Activated CD4-positive, alpha-beta memory T cell treated with anti-CD3 and anti-CD28 coated beads, Interleukin-2, amount 10 ng/mL, durations not matched to agents 7 days and 5 days (primary cell): ENCODE data around the gene TCEA2. TPM values are rescaled to one million over a fixed set of nuclear protein-coding genes. Genes with fewer than 3 reads are reported as not detected.
A peak's percentile ranks its signal among the peaks of the same experiment; 100 is the strongest.

Source experiments
- CTCF ChIA-PET: fragments of 350-600 bp; sonication (Branson Sonifier 250); formaldehyde crosslinking; loops from one replicate; lab custom pipeline; 2021; ENCODE audit warnings: antibody characterized with exemption, inconsistent platforms; lab: Charles Lee
- POLR2A ChIA-PET: fragments of 350-600 bp; sonication (Branson Sonifier 250); formaldehyde crosslinking; loops from one replicate; lab custom pipeline; 2021; ENCODE audit warnings: antibody characterized with exemption; lab: Charles Lee
- DNase-seq: peaks from one replicate; pipeline ENCODE4 v3.0.0-alpha.2; 2020
- H3K27ac Mint-ChIP-seq: one replicate; pipeline ENCODE4 v1.8.0; 2021; ENCODE audit warnings: mild to moderate bottlenecking, mixed read lengths
- H3K27me3 Mint-ChIP-seq: one replicate; pipeline ENCODE4 v1.8.0; 2021; ENCODE audit warnings: mixed read lengths
- H3K36me3 Mint-ChIP-seq: one replicate; pipeline ENCODE4 v1.8.0; 2021; ENCODE audit warnings: low read depth, mixed read lengths
- H3K4me1 Mint-ChIP-seq: one replicate; pipeline ENCODE4 v1.8.0; 2021; ENCODE audit warnings: mixed read lengths
- H3K4me3 Mint-ChIP-seq: one replicate; pipeline ENCODE4 v1.8.0; 2021; ENCODE audit warnings: mild to moderate bottlenecking, mixed read lengths
- H3K9me3 Mint-ChIP-seq: one replicate; pipeline ENCODE4 v1.8.0; 2021; ENCODE audit warnings: mixed read lengths
- total RNA-seq, 2 experiments: library from RNA; stranded (reverse); gene quantifications; one replicate each; pipeline ENCODE4 v1.2.3, GENCODE V29; 2021

The TCEA2 gene
- total RNA-seq, 2 experiments from 2014 or later, result 66.3 to 74.1 TPM

DNA sequence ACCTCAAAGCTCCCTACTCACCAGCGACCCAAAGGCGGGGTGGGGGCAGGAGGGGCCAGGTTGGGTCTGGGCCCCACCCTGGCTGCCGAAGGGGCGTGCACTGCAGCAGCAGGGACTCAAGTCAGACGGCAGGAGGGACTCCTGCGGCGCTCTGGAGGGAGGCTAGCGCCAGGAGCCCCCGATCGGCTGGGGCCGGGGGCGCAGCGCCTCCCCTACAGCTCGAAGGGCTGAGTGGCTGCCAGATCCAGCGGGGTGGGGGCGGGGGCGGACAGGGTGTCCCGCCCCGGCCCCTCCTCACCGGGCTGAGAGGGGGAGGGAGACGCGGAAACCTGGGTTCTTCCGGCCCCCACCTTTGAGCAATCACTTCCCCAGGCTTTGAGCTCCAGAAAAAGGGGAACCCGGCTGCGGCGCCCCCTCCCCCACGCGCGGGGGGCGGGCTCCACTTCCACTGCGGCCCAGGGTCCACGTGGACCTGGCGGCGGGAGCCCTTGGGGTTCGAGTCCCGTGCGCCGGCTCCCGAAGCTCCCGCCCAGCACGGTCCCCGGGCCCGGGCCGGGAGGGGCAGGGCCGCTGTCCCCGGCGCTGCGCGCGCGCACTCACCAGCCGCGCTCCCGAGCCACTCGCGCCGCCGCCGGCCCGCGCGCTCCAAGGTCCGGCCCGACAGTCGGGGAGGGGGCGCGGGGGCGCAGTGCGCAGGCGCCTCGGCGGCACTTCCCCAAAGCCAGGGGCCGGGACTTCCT, 16.4 kb downstream of the TCEA2 start, which contains the start of gene RGS19:
RGS19 (minus strand) TSS at position 246 of the 740 bp plus-strand sequence. CDS start 2,632 bp downstream, outside the sequence.
- ChIA-PET CTCF (interaction anchor here (1.0 to 2.6 kb wide), 9 partner anchors 13 to 99 kb away, joined by 3 to 19 read pairs (median 3); partner anchors contain the start of genes PRPF6, SAMD10 and TCEA2), POLR2A (interaction anchor here (1.0 to 5.9 kb wide), 7 partner anchors 10 to 453 kb away, joined by 3 to 74 read pairs (median 10); partner anchors contain the start of genes GMEB2, PRPF6, SAMD10 and TCEA2)
- DNase-seq, result peak; percentile 81
- Mint-ChIP-seq H3K4me1 (peaks cover 54% of the 10 kb centered on the region), H3K9me3 (no peaks in the 10 kb centered on the region), H3K27me3 (peaks cover 19% of the 10 kb centered on the region), H3K4me3 (peak within 1 kb of the TSS; percentile 93), H3K36me3 (peaks cover 40% of the 10 kb centered on the region), H3K27ac (peak within 1 kb of the TSS; percentile 92)

DNA sequence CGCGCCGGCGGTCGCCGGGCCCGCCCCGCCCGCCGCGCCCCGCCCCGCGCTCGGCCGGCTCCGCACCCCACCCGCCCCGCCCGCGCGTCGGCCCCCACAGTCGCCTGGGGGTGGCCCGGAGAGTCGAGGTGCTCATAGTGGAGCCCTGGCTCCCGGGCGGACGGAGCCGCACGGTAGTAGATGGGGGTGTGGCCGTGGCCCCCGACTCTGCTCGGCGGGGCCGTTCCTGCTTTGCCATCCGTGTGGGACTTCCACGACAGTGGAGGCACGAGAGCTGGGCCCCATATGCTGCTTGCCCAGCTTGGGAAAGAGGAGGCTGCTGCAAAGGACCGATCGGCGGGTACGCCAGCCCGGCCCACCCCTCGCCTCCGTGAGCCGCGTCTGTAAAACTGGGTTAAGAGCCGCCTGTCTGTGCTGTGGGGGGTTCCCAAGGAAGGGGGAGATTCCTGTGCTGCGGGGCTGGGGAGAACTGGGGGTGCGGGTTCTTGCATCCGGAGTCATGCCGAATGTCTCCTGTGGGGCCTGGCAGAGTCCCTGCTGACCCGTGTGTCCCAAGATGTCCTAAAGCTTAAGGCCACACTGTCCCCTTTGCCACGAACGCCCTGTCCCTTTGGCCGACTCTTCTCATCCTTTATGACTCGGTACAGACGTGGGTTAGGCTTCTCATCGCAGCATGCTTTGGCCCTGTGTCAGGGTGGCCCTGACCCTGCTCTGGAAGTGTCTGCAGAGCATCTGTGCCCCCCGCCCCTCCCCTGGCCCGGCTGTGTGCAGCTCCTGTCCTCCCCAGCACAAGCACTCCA, 17.2 kb downstream of the TCEA2 start, which contains the start of gene OPRL1:
OPRL1 (plus strand) TSS at position 70 of the 800 bp plus-strand sequence. CDS start 12,639 bp downstream, outside the sequence.
- peaks cover 54% of the 10 kb centered on the region for H3K4me1 Mint-ChIP-seq
- CTCF ChIA-PET, result interaction anchor here (1.1 to 2.6 kb wide), 6 partner anchors 17 to 100 kb away, joined by 3 to 19 read pairs (median 4); partner anchors contain the start of genes PRPF6, SAMD10 and TCEA2
- peaks cover 25% of the 10 kb centered on the region for H3K27me3 Mint-ChIP-seq

DNA sequence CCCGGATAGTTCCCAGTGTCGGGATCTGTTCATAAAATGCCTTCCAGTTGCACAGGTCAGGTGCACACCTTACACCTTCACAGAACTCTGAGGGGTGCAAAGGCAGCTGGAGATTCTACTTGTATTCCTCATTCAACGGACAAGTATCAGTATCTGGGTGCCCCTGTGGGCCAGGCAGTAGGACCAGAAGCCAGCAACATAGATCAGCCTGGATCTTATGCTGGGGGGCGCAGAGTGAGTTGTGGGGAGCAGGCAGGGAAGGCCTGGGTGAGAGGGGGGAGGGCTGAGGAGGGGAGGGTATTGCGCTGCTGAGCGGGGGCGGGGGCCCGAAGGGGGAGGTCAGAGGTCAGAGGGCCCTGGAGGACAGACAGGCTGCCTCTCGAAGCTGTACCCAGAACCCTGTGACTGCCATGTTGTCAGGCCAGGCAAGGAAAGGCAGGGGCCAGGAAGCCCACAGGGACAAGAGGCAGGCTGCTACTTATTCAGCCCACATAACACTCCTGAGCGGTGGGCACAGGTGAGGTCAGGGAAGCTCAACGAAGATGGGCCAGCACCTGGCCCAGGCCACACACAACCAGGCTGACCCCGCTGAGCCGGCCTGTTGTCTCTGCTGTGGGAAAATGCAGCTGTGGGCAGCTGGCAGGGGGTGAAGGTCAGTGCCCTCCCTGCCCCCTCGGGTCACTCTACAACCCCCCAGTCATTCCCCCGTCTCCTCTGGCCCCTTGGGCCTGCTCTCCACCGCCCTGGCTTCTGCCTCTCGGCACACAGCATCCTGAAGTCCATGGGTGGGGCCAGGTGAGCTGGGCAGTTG, 18.0 kb downstream of the TCEA2 start:
- H3K36me3 Mint-ChIP-seq, result peaks cover 25% of the 10 kb centered on the region
- H3K27me3 Mint-ChIP-seq, result peaks cover 33% of the 10 kb centered on the region
- peaks cover 46% of the 10 kb centered on the region for H3K4me1 Mint-ChIP-seq
- peak overlapping the region; percentile 28 for H3K27ac Mint-ChIP-seq
- ChIA-PET CTCF (no interaction called here), POLR2A (interaction anchor here (0.9 to 2.1 kb wide), 4 partner anchors 12 to 560 kb away, joined by 3 to 11 read pairs (median 6); partner anchors contain the start of genes PRPF6, SAMD10 and TPD52L2)
- no peaks in the 10 kb centered on the region for H3K9me3 Mint-ChIP-seq
- DNase-seq, result no peak
- H3K4me3 Mint-ChIP-seq, result peak overlapping the region; percentile 66

More for the DNA sequence above, 17.2 kb downstream of the TCEA2 start, which contains the start of gene OPRL1:
- H3K36me3 Mint-ChIP-seq, result peaks cover 33% of the 10 kb centered on the region
- peak within 1 kb of the TSS; percentile 92 for H3K27ac Mint-ChIP-seq
- no peaks in the 10 kb centered on the region for H3K9me3 Mint-ChIP-seq
- H3K4me3 Mint-ChIP-seq, result peak within 1 kb of the TSS; percentile 93
- POLR2A ChIA-PET, result interaction anchor here (1.0 to 5.9 kb wide), 6 partner anchors 11 to 453 kb away, joined by 3 to 74 read pairs (median 10); partner anchors contain the start of genes GMEB2, PRPF6 and SAMD10
- DNase-seq, result no peak

DNA sequence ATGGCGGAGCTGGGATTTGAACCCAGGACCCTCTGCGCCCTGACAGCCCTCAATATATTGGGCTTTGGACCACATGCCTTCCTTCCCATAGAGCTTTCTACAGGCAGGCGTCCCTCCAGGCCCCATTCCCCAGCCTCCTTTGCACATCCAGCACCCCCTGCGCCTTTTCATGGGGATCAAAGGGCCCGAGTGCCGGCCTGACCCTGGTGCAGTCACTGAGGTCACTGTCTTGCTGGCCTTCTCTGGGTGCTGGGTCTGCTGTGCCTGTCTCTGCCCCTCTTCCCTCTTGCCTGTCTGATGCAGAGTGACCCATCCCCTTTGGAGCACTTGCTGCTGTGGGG, 18.6 kb downstream of the TCEA2 start:
- no peak for DNase-seq
- CTCF ChIA-PET, result interaction anchor here (1.3 kb wide), 1 partner anchor 43 kb away, joined by 3 read pairs; no protein-coding TSS in a partner anchor
- H3K27me3 Mint-ChIP-seq, result peaks cover 36% of the 10 kb centered on the region
- H3K36me3 Mint-ChIP-seq, result peaks cover 20% of the 10 kb centered on the region
- H3K9me3 Mint-ChIP-seq, result no peaks in the 10 kb centered on the region
- H3K4me1 Mint-ChIP-seq, result peaks cover 40% of the 10 kb centered on the region
- POLR2A ChIA-PET, result interaction anchor here (0.9 to 1.0 kb wide), 2 partner anchors 217 to 560 kb away, joined by 3 to 4 read pairs; partner anchors contain the start of gene TPD52L2
- peak overlapping the region; percentile 54 for H3K27ac Mint-ChIP-seq
- peak overlapping the region; percentile 13 for H3K4me3 Mint-ChIP-seq

DNA sequence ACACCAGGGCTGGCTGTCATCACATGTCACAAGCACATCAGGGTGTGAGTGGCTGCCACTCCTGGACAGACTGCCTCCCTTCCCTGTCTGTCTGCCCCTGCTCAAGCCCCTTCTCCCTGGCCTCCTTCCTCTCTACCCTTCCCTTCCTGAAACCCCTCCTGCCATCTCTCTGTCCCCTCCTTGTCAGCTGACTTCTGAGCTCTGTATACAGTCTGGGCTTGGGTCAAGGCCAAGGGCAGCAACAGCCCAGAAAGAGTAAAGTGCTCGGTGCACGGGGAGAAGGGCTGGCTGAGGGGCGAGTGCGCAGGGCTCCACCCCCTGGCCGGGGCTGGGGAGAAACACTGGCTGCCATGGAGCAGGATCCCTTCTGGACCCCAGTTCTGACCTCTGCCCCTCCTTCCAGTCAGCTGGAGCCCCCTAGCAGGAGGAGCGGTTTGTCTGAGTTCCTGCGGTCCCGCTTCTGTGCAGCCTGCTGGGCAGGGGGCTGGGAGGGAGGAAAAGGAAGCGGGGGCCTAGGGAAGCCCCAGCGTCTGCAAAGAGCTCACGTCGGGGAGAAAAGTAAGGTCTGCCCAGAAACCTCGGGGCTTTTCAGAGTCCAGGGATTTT, 19.2 kb downstream of the TCEA2 start:
- peak overlapping the region; percentile 54 for H3K27ac Mint-ChIP-seq
- DNase-seq, result no peak

DNA sequence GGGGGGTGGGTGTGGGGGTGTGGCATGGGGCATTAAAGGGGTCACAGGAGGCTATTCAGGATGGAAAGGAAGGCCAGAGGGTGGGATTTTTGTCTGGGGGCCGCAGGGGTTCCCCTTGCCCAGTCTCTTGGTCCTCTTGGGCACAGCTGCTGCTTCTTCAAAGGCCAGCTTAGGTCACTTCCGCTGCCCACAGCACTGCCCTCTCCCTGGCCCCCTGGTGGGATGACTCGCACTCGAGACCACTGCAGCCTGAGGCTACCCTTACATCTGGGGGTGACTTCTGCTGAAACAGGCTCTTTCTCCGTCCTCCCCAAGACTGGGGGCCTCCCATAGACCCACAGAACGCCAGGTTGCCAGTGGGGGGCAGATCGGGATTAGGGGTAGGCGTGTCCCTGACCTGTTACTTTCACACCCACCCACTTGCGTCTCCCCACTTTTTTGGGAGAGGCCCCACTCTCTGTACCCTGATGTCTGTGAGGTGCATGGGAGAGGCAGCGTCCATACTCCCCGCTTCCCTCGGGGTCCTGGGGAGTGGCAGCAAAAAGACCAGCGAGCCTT, 19.9 kb downstream of the TCEA2 start:
- ChIA-PET CTCF (interaction anchor here (0.8 to 4.4 kb wide), 10 partner anchors 7 to 203 kb away, joined by 3 to 34 read pairs (median 4); partner anchors contain the start of gene PCMTD2), POLR2A (interaction anchor here (1.2 to 1.6 kb wide), 2 partner anchors 14 to 44 kb away, joined by 4 to 6 read pairs; no protein-coding TSS in a partner anchor)
- peaks cover 32% of the 10 kb centered on the region for H3K4me1 Mint-ChIP-seq
- no peak for DNase-seq
- H3K4me3 Mint-ChIP-seq, result peak overlapping the region; percentile 66
- peaks cover 36% of the 10 kb centered on the region for H3K27me3 Mint-ChIP-seq
- H3K36me3 Mint-ChIP-seq, result peaks cover 12% of the 10 kb centered on the region
- H3K27ac Mint-ChIP-seq, result no peak overlapping the region
- H3K9me3 Mint-ChIP-seq, result peaks cover 6% of the 10 kb centered on the region

More for the DNA sequence above, 19.2 kb downstream of the TCEA2 start:
- Mint-ChIP-seq H3K4me3 (peak overlapping the region; percentile 30), H3K4me1 (peaks cover 36% of the 10 kb centered on the region), H3K27me3 (peaks cover 36% of the 10 kb centered on the region), H3K36me3 (peaks cover 15% of the 10 kb centered on the region), H3K9me3 (peaks cover 3% of the 10 kb centered on the region)
- CTCF ChIA-PET, result interaction anchor here (1.3 kb wide), 1 partner anchor 43 kb away, joined by 3 read pairs; no protein-coding TSS in a partner anchor
- POLR2A ChIA-PET, result no interaction called here

DNA sequence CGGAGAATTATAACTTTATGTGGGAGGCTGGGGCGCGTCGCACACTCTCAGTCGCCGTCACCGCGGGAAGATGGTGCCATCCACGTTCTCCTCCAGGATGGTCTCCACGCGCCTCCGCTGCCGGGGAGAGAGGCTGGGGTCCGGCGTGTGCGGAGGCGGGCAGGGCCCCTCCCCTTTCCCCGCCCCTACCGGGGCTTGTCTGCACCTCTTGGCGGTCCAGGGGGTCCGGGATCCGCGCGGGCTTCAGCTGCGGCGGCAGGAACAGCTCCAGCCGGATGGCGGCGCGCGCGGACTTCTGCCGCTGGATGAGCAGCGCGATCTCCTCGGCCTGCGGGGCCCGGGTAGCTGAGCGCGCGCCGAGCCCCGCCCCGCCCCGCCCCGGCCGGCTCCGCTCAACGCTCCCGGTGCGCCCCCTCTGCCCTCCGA, 20.4 kb downstream of the TCEA2 start:
- DNase-seq, result peak; percentile 73
- CTCF ChIA-PET, result interaction anchor here (0.7 to 4.4 kb wide), 12 partner anchors 8 to 587 kb away, joined by 3 to 34 read pairs (median 4); partner anchors contain the start of gene PCMTD2
- Mint-ChIP-seq H3K4me3 (peak overlapping the region; percentile 66), H3K36me3 (peaks cover 9% of the 10 kb centered on the region), H3K27me3 (peaks cover 36% of the 10 kb centered on the region), H3K27ac (no peak overlapping the region), H3K4me1 (peaks cover 32% of the 10 kb centered on the region), H3K9me3 (peaks cover 10% of the 10 kb centered on the region)
- POLR2A ChIA-PET, result interaction anchor here (1.2 to 1.6 kb wide), 4 partner anchors 14 to 45 kb away, joined by 3 to 6 read pairs (median 4); no protein-coding TSS in a partner anchor

DNA sequence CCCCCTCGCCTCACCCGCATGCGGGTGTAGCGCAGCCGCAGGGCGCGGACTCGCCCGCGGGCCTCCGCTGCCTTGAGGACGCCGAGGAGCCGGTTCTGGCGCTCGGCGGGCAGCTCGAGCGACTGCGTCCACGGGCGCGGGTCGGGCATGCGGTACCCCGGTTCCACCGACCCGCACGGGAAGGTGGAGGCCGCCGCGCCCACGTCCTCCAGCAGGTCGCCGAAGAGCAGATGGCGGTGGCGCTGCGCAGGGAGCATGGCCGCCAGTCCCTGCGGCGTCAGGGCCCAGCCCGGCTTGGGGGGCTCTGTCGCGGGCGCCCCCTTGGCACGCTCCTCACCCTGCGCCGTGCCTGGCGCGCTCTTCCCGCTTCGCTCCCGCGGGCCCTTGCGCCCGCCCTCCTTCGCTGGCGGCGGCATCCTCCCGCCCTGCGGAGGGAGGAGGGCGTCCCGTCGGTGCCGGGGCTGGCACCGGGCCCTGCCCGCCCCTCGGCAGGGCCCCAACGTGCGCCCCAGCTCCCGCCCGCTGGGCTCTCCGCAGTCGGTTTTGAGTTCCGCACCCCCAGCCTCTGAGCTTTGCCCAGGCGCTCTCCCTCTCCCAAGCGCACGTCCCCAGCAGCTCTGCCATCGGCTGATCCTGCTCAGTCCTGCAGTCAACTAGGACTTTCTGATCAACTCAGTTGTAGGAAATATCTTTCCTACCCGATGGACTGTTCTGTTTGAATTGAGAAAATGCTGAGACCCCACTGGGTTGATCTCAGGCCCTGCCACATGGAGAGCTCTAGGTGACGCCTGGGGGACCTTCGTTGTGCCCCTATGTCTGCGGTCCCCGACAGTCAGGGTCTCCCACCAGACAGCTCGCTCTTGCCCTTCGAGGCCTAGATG, 21.0 kb downstream of the TCEA2 start, which contains the start of gene LKAAEAR1:
LKAAEAR1 (minus strand) TSS at position 595 of the 881 bp plus-strand sequence; CDS start at position 416, 179 bp downstream.
- DNase-seq, result no peak
- H3K4me3 Mint-ChIP-seq, result peak within 1 kb of the TSS; percentile 76
- peaks cover 4% of the 10 kb centered on the region for H3K36me3 Mint-ChIP-seq
- POLR2A ChIA-PET, result interaction anchor here (0.8 to 1.6 kb wide), 5 partner anchors 15 to 45 kb away, joined by 3 to 6 read pairs (median 4); no protein-coding TSS in a partner anchor
- peak within 1 kb of the TSS; percentile 35 for H3K27ac Mint-ChIP-seq
- peaks cover 36% of the 10 kb centered on the region for H3K27me3 Mint-ChIP-seq
- H3K4me1 Mint-ChIP-seq, result peaks cover 31% of the 10 kb centered on the region
- CTCF ChIA-PET, result interaction anchor here (0.7 to 4.4 kb wide), 12 partner anchors 9 to 587 kb away, joined by 3 to 34 read pairs (median 4); partner anchors contain the start of gene PCMTD2
- peaks cover 10% of the 10 kb centered on the region for H3K9me3 Mint-ChIP-seq

DNA sequence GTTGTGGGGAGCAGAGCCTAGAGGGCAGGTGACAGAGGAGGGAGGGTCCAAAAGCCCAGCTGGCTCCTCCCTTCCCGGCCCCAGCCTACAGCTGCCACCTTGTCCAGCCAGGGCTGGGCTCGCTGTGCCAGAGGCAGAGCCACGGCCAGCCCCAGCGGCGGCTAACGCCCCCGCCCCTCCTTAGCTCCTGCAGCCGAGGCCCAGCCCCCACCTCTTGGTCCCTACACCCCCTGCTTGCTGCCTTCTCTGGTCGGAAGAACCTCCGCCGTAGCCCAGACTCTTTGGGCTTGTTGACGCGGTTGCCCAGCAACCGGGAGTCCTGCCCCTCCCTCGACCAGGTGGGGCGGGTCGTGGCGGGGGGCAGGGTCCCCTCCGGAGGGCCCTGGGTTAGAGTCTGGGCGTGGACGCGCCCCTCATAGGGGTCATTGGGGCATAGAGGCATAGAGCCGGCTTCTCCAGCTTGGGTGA, 21.7 kb downstream of the TCEA2 start:
- H3K27me3 Mint-ChIP-seq, result peaks cover 36% of the 10 kb centered on the region
- H3K36me3 Mint-ChIP-seq, result peaks cover 2% of the 10 kb centered on the region
- H3K4me3 Mint-ChIP-seq, result peak overlapping the region; percentile 76
- peaks cover 10% of the 10 kb centered on the region for H3K9me3 Mint-ChIP-seq
- peaks cover 30% of the 10 kb centered on the region for H3K4me1 Mint-ChIP-seq
- POLR2A ChIA-PET, result interaction anchor here (0.8 to 1.6 kb wide), 4 partner anchors 18 to 46 kb away, joined by 3 to 4 read pairs (median 4); no protein-coding TSS in a partner anchor
- H3K27ac Mint-ChIP-seq, result no peak overlapping the region
- no peak for DNase-seq
- CTCF ChIA-PET, result interaction anchor here (1.5 to 4.4 kb wide), 3 partner anchors 36 to 588 kb away, joined by 4 to 34 read pairs (median 13); no protein-coding TSS in a partner anchor
